Neuron (in vitro differentiated cells): ENCODE results near the gene GPR3.

Source experiments
- H2AFZ ChIP-seq: one replicate; pipeline ENCODE4 v1.6.1; 2013; ENCODE audit warnings: low read depth, mild to moderate bottlenecking, inconsistent platforms, low read length, moderate library complexity
- H3K27me3 ChIP-seq: one replicate; pipeline ENCODE4 v1.6.1; 2013; ENCODE audit warnings: low read length; ENCODE audit not compliant: insufficient read depth
- H3K36me3 ChIP-seq: one replicate; pipeline ENCODE4 v1.6.1; 2013; ENCODE audit warnings: low read length; ENCODE audit not compliant: insufficient read depth
- H3K4me1 ChIP-seq: one replicate; pipeline ENCODE4 v1.6.1; 2013; ENCODE audit warnings: low read length; ENCODE audit not compliant: insufficient read depth
- H3K4me3 ChIP-seq: 2 replicates; pipeline ENCODE4 v1.5.1; 2013; ENCODE audit warnings: mild to moderate bottlenecking, low read length, moderate library complexity
- H3K9me3 ChIP-seq: one replicate; pipeline ENCODE4 v1.6.1; 2013; ENCODE audit warnings: low read length

Gene GPR3, protein sequence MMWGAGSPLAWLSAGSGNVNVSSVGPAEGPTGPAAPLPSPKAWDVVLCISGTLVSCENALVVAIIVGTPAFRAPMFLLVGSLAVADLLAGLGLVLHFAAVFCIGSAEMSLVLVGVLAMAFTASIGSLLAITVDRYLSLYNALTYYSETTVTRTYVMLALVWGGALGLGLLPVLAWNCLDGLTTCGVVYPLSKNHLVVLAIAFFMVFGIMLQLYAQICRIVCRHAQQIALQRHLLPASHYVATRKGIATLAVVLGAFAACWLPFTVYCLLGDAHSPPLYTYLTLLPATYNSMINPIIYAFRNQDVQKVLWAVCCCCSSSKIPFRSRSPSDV

DNA sequence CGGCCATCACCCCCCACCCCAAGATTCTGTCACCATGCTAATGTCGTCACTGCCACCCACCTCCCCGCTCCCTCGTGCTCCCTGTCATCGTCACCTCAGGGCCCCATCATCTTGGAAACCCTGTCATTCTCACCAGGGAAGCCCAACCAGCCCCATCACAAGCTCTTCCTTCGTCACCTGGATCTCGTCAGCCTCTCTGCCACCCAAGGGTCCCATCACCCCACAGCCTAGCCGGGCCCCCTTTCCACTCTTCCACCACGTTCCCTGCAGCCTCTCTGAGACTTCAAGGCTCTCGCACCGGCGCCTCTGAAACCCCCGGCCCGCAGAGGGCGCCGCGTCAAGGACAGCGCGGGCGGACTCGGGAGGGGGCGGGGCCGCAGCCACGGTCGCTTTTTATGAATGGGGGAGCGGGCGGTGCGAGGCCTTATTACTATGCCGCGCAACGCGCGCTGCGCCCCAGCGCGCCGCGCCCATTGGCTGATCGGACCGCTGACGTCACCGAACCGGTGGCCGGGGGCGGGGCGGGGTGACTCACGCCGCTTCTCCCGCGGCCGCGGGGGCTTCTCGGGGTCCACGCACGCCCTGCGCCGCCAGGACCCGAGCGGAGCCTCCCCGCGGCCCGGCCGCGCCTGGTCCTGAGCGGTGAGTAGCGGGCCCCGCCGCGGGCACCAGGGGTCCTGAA is at the start of gene GPR3:
GPR3 (plus strand) TSS at position 527 of the 682 bp plus-strand sequence. CDS start 1,177 bp downstream, outside the sequence.
- Histone ChIP-seq H3K4me3 (peak within 1 kb of the TSS; percentile 49), H3K27me3 (peaks cover 9% of the 10 kb centered on the region), H2AFZ (peak within 1 kb of the TSS; percentile 71)

DNA sequence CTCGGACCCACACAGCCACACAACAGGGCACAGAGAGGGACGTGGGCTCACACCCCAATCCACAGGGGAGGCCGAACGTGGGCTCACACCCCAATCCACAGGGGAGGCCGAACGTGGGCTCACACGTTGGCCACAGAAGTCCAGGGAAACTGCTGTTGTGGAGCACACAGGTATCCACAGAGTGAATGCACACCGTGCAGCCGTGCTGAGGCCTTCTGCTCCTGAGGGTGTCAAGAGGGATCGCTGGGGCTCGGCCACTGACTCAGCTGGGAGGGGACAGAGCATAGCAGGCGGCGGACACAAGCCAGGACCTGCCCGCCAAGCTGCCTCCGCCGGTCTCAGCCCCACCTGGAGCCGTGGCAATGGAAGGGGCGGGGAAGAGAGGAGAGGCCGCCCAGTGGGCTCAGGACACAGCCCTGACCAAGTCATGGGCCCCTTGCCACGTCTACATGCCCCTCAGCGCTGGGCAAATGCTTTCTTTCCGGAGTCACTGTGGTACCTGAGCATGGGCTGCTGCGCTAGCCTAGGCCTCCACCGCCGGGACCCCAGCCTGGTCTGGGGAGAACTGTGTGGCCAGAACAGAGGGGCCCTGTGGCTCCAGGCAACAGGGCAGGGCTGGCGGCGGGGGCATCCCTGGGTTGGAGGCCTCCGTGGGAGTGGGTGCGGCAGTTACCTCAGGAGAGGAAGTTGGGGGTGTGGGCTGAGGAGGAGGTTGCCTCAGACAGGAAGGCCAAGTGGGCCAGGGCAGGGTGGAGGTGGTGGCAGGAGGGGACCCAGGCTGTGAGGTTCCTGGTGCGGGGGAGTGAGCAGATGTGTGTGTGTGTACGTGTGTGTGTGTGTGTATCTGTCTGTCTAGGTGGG is 49.4 kb upstream of the GPR3 start:
- no peaks in the 10 kb centered on the region for H3K36me3 ChIP-seq
- no peak overlapping the region for H2AFZ ChIP-seq
- H3K27me3 ChIP-seq, result no peaks in the 10 kb centered on the region
- H3K9me3 ChIP-seq, result no peaks in the 10 kb centered on the region
- H3K4me3 ChIP-seq, result no peak overlapping the region
- peaks cover 31% of the 10 kb centered on the region for H3K4me1 ChIP-seq

More for the DNA sequence above, at the start of gene GPR3:
- Histone ChIP-seq H3K9me3 (no peaks in the 10 kb centered on the region), H3K36me3 (no peaks in the 10 kb centered on the region), H3K4me1 (peaks cover 8% of the 10 kb centered on the region)

DNA sequence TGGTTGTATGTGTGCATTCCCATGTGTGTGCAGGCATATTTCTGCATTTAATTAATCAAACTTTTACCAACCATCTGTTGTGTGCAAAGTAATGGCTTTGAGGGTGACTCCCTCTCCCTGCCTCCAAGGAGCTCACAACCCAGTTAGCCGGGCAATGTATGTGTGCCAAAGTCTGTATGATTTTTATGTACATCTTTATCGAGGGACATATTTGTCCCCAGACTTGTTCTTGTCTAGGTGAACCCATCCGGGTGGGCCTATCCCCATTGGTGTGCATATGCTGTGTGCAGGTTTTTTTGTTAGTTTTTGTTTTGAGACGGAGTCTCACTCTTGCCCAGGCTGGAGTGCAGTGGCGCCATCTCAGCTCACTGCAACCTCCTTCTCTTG is 48.8 kb upstream of the GPR3 start:
- no peak overlapping the region for H2AFZ ChIP-seq
- H3K9me3 ChIP-seq, result no peaks in the 10 kb centered on the region
- H3K4me1 ChIP-seq, result peaks cover 28% of the 10 kb centered on the region
- H3K4me3 ChIP-seq, result no peak overlapping the region
- no peaks in the 10 kb centered on the region for H3K27me3 ChIP-seq
- H3K36me3 ChIP-seq, result no peaks in the 10 kb centered on the region

DNA sequence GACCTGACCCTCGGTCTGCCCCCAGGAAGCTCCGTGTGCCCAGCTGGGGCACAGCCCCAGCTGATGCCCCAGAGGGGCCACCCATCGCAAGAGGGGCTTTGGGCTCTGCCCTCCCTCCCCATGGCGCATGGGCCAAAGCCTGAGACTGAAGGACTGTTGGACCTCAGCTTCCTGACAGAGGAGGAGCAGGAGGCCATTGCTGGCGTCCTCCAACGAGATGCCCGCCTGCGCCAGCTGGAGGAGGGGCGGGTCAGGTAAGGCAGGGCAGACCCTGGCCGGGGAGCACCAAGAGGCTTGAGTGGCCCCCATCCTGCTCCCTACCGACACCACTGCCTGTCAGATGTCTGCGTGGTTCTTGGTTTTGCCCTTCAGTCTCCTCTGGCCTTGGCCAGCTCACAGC is 47.1 kb upstream of the GPR3 start:
- Histone ChIP-seq H3K27me3 (no peaks in the 10 kb centered on the region), H3K9me3 (no peaks in the 10 kb centered on the region), H3K4me3 (no peak overlapping the region), H3K4me1 (peaks cover 20% of the 10 kb centered on the region), H3K36me3 (no peaks in the 10 kb centered on the region), H2AFZ (no peak overlapping the region)

DNA sequence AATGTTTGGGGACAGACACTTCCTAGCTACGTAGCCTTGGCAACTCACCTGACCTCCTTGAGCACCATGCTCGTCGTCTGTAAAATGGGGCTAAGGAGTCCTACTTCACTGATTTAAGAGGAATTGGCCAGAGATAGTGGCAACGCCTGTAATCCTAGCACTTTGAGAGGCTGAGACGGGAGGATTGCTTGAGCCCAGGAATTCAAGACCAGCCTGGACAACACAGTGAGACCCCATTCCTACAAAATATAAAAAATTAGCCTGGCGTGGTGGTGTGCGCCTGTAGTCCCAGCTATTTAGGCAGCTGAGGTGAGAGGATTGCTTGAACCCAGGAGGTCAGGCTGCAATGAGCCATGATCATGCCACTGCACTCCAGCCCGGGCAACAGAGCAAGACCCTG is 46.1 kb upstream of the GPR3 start:
- H3K36me3 ChIP-seq, result no peaks in the 10 kb centered on the region
- H3K9me3 ChIP-seq, result no peaks in the 10 kb centered on the region
- no peak overlapping the region for H2AFZ ChIP-seq
- no peak overlapping the region for H3K4me3 ChIP-seq
- peaks cover 20% of the 10 kb centered on the region for H3K4me1 ChIP-seq
- no peaks in the 10 kb centered on the region for H3K27me3 ChIP-seq

DNA sequence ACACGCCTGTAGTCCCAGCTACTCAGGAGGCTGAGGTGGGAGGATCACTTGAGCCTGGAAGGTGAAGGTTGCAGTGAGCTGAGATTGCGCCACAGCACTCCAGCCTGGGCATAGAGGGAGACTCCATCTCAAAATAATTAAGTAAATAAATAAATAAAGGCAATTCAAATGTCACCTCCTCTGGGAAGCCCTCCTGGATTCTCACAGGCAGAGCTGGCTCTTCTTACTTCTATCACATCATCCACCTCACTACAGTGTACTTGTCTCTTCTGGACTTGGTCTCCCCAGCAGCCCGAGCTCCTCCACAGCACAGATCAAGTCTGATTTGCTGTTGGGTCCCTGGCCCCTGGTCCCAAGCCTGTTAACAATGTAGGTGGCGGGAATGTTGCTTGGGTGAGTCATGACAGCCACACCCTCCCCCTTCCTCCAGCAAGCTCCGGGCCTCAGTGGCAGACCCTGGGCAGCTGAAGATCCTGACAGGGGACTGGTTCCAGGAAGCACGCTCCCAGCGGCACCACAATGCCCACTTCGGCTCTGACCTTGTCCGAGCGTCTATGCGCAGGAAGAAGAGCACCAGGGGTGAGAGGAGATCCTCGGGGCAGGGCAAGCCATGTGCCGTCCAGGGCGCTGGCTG is 45.3 kb upstream of the GPR3 start:
- Histone ChIP-seq H3K4me3 (no peak overlapping the region), H3K9me3 (no peaks in the 10 kb centered on the region), H2AFZ (no peak overlapping the region), H3K27me3 (no peaks in the 10 kb centered on the region), H3K4me1 (peaks cover 12% of the 10 kb centered on the region), H3K36me3 (no peaks in the 10 kb centered on the region)

DNA sequence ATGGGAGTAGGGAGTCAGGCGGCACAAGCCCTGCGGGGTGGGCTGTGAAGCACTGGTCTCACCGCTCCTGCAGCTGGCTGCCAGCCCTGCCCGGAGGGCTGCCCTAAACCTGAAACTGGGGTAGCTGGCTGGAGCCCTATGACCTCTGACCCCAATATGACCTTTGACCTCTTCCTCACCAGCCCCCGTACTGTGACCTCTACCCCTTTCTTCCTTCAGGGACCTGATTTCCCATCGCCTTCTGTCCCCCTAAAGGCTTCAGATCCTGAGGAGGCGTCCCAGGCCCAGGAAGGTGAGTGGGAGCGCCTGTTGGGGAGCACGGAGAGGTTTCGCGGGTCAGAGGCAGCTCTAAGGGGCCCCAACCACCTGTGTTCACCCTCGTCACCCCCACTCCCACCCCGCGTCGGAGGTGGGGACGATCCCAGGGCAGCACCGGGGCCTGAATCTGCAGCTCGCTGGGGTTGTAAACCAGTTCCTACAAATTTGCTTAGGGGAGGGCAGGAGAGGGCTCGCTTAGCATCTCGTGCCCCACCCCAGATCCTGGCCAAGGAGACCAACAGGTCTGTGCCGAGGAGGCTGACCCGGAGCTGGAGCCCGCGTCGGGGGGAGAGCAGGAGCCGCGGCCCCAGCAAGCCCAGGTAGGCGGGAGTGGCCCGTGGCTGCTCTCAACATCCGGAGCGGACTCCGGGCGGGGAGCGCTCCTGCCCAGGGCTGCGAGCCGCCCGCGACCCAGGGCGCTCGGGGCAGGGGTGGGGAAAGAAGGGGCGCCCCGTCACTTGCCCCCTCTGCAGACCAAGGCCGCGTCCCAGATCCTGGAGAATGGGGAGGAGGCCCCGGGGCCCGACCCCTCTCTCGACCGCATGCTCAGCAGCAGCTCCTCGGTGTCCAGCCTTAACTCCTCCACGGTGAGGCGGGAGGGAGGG is 43.3 kb upstream of the GPR3 start:
- Histone ChIP-seq H3K9me3 (no peaks in the 10 kb centered on the region), H3K27me3 (no peaks in the 10 kb centered on the region), H3K4me1 (no peaks in the 10 kb centered on the region), H3K36me3 (no peaks in the 10 kb centered on the region), H3K4me3 (peak overlapping the region; percentile 31), H2AFZ (no peak overlapping the region)

DNA sequence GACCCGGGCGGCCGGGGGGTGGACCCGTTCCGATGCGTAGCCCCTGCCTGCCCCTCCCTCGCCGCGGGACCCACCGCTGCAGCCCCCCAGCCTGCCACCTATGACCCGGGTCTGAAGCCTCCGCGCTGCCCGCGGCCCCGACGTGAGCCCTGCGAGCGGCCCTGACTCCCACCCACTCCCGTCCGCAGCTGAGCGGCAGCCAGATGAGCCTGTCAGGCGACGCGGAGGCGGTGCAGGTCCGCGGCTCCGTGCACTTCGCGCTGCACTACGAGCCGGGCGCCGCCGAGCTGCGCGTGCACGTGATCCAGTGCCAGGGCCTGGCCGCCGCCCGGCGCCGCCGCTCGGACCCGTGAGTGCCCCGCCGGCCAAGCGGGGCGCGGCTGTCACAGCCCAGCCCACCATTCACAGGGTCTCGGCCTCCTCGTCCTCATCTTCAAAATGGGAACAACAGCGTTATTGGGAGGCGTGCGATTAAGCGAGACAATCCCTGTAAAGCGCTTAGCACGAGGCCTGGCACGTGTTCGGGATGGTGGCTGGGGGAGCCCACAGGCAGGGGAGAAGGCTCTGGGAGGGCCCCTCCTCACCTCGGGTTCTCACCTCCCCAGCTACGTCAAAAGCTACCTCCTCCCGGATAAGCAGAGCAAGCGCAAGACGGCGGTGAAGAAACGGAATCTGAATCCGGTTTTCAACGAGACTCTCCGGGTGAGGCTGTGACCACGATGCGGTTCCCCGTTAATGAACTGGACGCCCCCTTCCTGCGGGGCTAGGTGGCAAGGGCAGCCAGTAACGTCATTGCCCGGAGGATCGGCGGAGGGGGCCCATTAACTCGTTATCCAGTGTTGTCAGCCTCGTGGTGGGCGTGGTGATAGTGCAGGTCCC is 42.4 kb upstream of the GPR3 start:
- no peak overlapping the region for H2AFZ ChIP-seq
- H3K4me1 ChIP-seq, result no peaks in the 10 kb centered on the region
- H3K9me3 ChIP-seq, result no peaks in the 10 kb centered on the region
- no peak overlapping the region for H3K4me3 ChIP-seq
- H3K27me3 ChIP-seq, result no peaks in the 10 kb centered on the region
- no peaks in the 10 kb centered on the region for H3K36me3 ChIP-seq

DNA sequence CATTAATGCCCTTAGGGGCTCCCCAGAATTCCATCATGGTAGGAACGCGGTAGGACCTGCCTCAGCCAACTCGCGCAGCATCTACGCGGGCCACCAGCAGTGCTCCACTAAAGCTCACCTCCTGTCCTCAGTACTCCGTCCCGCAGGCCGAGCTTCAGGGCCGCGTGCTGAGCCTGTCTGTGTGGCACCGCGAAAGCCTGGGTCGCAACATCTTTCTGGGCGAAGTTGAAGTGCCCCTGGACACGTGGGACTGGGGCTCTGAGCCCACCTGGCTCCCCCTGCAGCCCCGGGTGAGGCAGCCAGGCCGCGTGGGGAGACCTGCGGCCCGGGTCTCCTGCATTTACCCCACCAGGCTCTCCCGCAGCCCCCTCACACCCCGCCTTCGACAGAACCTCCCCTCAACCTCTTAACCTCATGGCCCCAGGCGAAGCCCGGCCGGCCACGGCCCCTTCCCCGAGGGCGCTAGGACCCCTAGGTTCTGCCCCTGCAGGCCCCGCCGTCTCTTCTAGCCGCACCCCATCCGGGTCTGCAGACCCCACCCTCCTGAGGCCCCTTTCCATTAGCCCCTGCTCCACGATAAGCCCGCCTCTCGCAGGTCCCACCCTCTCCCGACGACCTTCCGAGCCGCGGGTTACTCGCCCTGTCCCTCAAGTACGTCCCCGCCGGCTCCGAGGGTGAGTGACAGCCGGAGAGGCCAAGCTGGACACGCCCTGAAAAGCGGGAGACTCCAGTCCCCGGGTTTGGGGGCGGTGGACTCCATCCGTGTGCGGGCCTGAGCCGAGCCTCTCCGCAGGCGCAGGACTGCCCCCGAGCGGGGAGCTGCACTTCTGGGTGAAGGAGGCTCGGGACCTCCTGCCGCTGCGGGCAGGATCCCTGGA is 41.5 kb upstream of the GPR3 start:
- Histone ChIP-seq H3K4me1 (no peaks in the 10 kb centered on the region), H3K9me3 (no peaks in the 10 kb centered on the region), H2AFZ (peak overlapping the region; percentile 51), H3K27me3 (no peaks in the 10 kb centered on the region), H3K4me3 (peak overlapping the region; percentile 12), H3K36me3 (peaks cover 7% of the 10 kb centered on the region)

DNA sequence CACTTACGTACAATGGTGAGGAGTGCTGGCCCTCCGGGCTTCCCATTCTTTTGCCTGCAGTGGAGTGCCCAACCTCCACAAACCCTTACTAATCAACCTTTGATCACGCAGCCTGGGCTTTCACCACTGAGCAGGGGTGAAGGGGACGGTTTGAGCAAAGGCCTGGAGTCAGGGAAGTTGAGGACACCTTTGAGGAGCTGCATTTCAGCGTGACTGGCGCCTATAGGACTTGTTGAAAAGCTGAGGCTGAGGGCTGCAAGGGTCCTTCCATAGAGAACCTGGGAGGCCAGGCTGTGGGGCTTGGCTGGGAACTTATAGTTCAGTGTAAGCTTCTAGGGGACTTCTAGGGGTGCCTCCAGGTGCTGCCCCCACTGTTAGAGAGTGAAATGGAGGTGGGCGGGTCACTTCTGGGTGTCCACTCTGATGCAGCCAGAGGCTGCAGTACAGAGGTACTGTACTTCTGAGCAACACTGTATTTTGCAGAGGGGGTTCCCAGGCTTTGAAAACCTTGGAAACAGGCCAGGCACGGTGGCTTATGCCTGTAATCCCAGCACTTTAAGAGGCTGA is 40.8 kb upstream of the GPR3 start:
- H3K4me3 ChIP-seq, result peak overlapping the region; percentile 12
- no peaks in the 10 kb centered on the region for H3K27me3 ChIP-seq

More for the DNA sequence above, 40.8 kb upstream of the GPR3 start:
- Histone ChIP-seq H3K36me3 (peaks cover 7% of the 10 kb centered on the region), H2AFZ (peak overlapping the region; percentile 51), H3K9me3 (no peaks in the 10 kb centered on the region), H3K4me1 (no peaks in the 10 kb centered on the region)
